Measurements from ENCODE around the gene BARD1. TPM values are rescaled to one million over a fixed set of nuclear protein-coding genes. Genes with fewer than 3 reads are reported as not detected.
"Not testable (repeated sequence)": the region's sequence is repeated elsewhere in the genome, so short reads cannot be mapped to it uniquely, and the experiment has no call there.

BARD1 gene
- total RNA-seq, 1 experiment from 2014 or later: 8.3 TPM

GRCh38 chr2:214713080-214713830, 96.2 kb downstream of the BARD1 start:
- in situ Hi-C loops (cut with HindIII; ENCODE audit: low pct_unique_long_range_greater_than_20kb, low sequenced_read_pairs): no loop called here
- no peak for DNase-seq (ENCODE audit: low read depth, low spot score)

GRCh38 chr2:214710729-214711128, 98.8 kb downstream of the BARD1 start:
- in situ Hi-C loops (cut with HindIII; ENCODE audit: low pct_unique_long_range_greater_than_20kb, low sequenced_read_pairs): no loop called here
- no peak for DNase-seq (ENCODE audit: low read depth, low spot score)

GRCh38 chr2:214706986-214707385, 102.5 kb downstream of the BARD1 start:
- in situ Hi-C loops (cut with HindIII; ENCODE audit: low pct_unique_long_range_greater_than_20kb, low sequenced_read_pairs): no loop called here
- DNase-seq (ENCODE audit: low read depth, low spot score): no peak

GRCh38 chr2:214699236-214699635, 110.2 kb downstream of the BARD1 start:
- in situ Hi-C loops (cut with HindIII; ENCODE audit: low pct_unique_long_range_greater_than_20kb, low sequenced_read_pairs): no loop called here

GRCh38 chr2:214696681-214697080, 112.8 kb downstream of the BARD1 start:
- in situ Hi-C loops (cut with HindIII; ENCODE audit: low pct_unique_long_range_greater_than_20kb, low sequenced_read_pairs): no loop called here
- no peak for DNase-seq (ENCODE audit: low read depth, low spot score)

More at GRCh38 chr2:214699236-214699635, 110.2 kb downstream of the BARD1 start:
- DNase-seq (ENCODE audit: low read depth, low spot score): no peak

GRCh38 chr2:214695789-214696188, 113.7 kb downstream of the BARD1 start:
- DNase-seq (ENCODE audit: low read depth, low spot score): no peak

GRCh38 chr2:214683557-214683956, 125.9 kb downstream of the BARD1 start:
- in situ Hi-C loops (cut with HindIII; ENCODE audit: low pct_unique_long_range_greater_than_20kb, low sequenced_read_pairs); DNase-seq (ENCODE audit: low read depth, low spot score): not testable (repeated sequence)

More at GRCh38 chr2:214695789-214696188, 113.7 kb downstream of the BARD1 start:
- in situ Hi-C loops (cut with HindIII; ENCODE audit: low pct_unique_long_range_greater_than_20kb, low sequenced_read_pairs): no loop called here

GRCh38 chr2:214679736-214680135, 129.7 kb downstream of the BARD1 start:
- in situ Hi-C loops (cut with HindIII; ENCODE audit: low pct_unique_long_range_greater_than_20kb, low sequenced_read_pairs): no loop called here
- no peak for DNase-seq (ENCODE audit: low read depth, low spot score)

GRCh38 chr2:214676421-214677089, 132.9 kb downstream of the BARD1 start:
- in situ Hi-C loops (cut with HindIII; ENCODE audit: low pct_unique_long_range_greater_than_20kb, low sequenced_read_pairs): no loop called here
- DNase-seq (ENCODE audit: low read depth, low spot score): no peak

Small RNA genes lying within 50 kb of the gene (small RNA-seq; reads per million reads assigned to genes)
- 0.29 to 0.64 reads per million in 2 experiments for gene SNORA70I

All from SK-MEL-5 (cell line).